Activated CD4-positive, alpha-beta memory T cell treated with anti-CD3 and anti-CD28 coated beads for 36 hours (primary cell): Measurements from ENCODE around the gene LHX3. TPM values are rescaled to one million over a fixed set of nuclear protein-coding genes. Genes with fewer than 3 reads are reported as not detected.

Experiments
- CTCF ChIA-PET: fragments of 350-600 bp; sonication (Branson Sonifier 250); formaldehyde crosslinking; loops from one replicate; lab custom pipeline; 2021; ENCODE audit warnings: antibody characterized with exemption, inconsistent platforms; lab: Charles Lee
- POLR2A ChIA-PET: fragments of 350-600 bp; sonication (Branson Sonifier 250); formaldehyde crosslinking; loops from one replicate; lab custom pipeline; 2021; ENCODE audit warnings: antibody characterized with exemption; lab: Charles Lee
- DNase-seq: peaks from one replicate; pipeline ENCODE4 v3.0.0-alpha.2; 2020
- H3K27ac Mint-ChIP-seq: one replicate; pipeline ENCODE4 v1.8.0; 2021; ENCODE audit warnings: mixed read lengths
- H3K27me3 Mint-ChIP-seq: one replicate; pipeline ENCODE4 v1.8.0; 2021; ENCODE audit warnings: mixed read lengths
- H3K36me3 Mint-ChIP-seq: one replicate; pipeline ENCODE4 v1.8.0; 2021; ENCODE audit warnings: mixed read lengths
- H3K4me1 Mint-ChIP-seq: one replicate; pipeline ENCODE4 v1.8.0; 2021; ENCODE audit warnings: low read depth, mixed read lengths
- H3K4me3 Mint-ChIP-seq: one replicate; pipeline ENCODE4 v1.8.0; 2021; ENCODE audit warnings: mild to moderate bottlenecking, mixed read lengths
- H3K9me3 Mint-ChIP-seq: one replicate; pipeline ENCODE4 v1.8.0; 2021; ENCODE audit warnings: mixed read lengths
- intact Hi-C: fragments of 100-400 bp; cut with micrococcal nuclease; formaldehyde crosslinking; loops from one replicate; pipeline ENCODE4 v1.15.1; 2023
- total RNA-seq, 2 experiments: library from RNA; stranded (reverse); gene quantifications; one replicate each; pipeline ENCODE4 v1.2.3, GENCODE V29; 2021

LHX3 gene
- total RNA-seq, 2 experiments from 2014 or later = not detected

DNA sequence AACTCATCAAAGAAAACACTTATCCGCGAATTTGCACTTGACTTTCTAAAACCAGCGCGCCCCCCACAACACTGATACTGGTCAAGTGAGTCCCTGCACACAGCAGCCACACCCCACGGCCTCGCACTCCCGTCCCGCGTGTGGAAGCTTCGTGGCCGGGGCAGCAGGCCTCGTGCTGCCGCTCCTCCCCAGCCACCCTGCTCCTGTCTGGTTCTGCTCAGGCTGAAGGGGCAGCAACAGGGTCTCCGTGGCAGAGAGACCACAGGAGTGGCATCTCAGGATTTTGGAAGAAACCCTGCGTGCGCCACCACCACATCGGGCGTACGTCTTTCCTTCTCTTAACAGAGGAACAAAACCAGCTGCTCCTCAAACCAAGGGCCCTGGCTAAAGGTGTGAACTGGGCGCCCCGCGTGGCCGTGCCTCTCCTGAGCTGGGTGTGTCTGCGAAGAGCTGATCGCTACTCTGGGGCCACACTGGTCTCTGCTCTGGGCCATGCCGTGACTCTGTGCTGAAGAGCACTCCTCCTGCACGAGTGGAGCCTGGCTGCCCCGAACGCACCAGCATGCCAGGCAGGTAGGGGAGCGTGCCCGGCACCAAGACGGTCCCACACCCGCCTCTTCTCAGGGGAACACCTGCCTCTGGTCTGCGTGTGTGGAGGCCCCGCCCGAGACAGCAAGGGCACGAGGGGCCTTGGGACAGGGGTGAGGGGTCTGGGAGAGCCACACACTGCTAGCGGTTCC lies 17.4 kb upstream of the LHX3 start:
- intact Hi-C loops = no loop called here
- Mint-ChIP-seq H3K36me3 (peaks cover 29% of the 10 kb centered on the region), H3K27ac (no peak overlapping the region), H3K9me3 (no peaks in the 10 kb centered on the region), H3K4me1 (peaks cover 19% of the 10 kb centered on the region), H3K4me3 (no peak overlapping the region), H3K27me3 (no peaks in the 10 kb centered on the region)
- no peak for DNase-seq
- POLR2A ChIA-PET = no interaction called here
- CTCF ChIA-PET = no interaction called here

- Mint-ChIP-seq H3K9me3 (no peaks in the 10 kb centered on the region), H3K4me3 (no peak overlapping the region), H3K36me3 (peaks cover 31% of the 10 kb centered on the region), H3K27me3 (no peaks in the 10 kb centered on the region), H3K27ac (peak overlapping the region; percentile 60), H3K4me1 (peaks cover 11% of the 10 kb centered on the region)
- intact Hi-C loops = no loop called here
- CTCF ChIA-PET = interaction anchor here (0.7 to 1.7 kb wide), 2 partner anchors 50 to 98 kb away, joined by 4 to 5 read pairs; no protein-coding TSS in a partner anchor
- POLR2A ChIA-PET = interaction anchor here (0.6 to 1.0 kb wide), 2 partner anchors 12 to 320 kb away, joined by 3 read pairs; no protein-coding TSS in a partner anchor
- peak; percentile 66 for DNase-seq
Observed at GRCh38 chr9:136220017-136220729, 15.2 kb upstream of the LHX3 start.

GRCh38 chr9:136219276-136219675 lies 14.3 kb upstream of the LHX3 start:
- Mint-ChIP-seq H3K4me1 (peaks cover 8% of the 10 kb centered on the region), H3K27ac (no peak overlapping the region), H3K27me3 (no peaks in the 10 kb centered on the region), H3K9me3 (no peaks in the 10 kb centered on the region), H3K36me3 (peaks cover 40% of the 10 kb centered on the region), H3K4me3 (no peak overlapping the region)
- ChIA-PET CTCF (interaction anchor here (0.7 to 1.7 kb wide), 2 partner anchors 49 to 97 kb away, joined by 4 to 5 read pairs; no protein-coding TSS in a partner anchor), POLR2A (interaction anchor here (0.6 to 1.0 kb wide), 2 partner anchors 11 to 321 kb away, joined by 3 read pairs; no protein-coding TSS in a partner anchor)
- DNase-seq = no peak
- intact Hi-C loops = no loop called here

DNA sequence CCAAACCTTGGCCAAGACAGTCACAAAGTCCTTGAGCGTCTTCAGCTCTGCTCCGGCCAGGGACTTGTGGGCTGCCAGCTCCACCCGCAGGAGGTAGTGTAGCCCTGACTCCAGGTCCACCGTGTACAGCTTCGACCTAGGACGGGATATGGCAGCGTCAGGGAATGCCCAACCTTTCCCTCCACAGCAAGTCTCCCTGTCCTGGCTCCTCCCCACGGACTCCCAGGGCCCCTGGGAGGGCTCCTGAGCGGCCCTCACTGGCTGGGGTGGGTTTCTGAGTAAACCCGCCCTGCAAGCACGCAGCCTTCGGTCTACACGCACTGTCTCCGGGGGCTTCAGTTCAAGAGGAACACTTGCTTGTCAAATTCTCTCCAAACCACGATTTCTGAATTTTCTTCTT lies 13.7 kb upstream of the LHX3 start:
- peaks cover 8% of the 10 kb centered on the region for H3K4me1 Mint-ChIP-seq
- H3K36me3 Mint-ChIP-seq = peaks cover 41% of the 10 kb centered on the region
- H3K9me3 Mint-ChIP-seq = no peaks in the 10 kb centered on the region
- intact Hi-C loops = no loop called here
- H3K27ac Mint-ChIP-seq = no peak overlapping the region
- ChIA-PET CTCF (interaction anchor here (1.2 to 1.7 kb wide), 2 partner anchors 48 to 96 kb away, joined by 4 read pairs; no protein-coding TSS in a partner anchor), POLR2A (no interaction called here)
- no peak for DNase-seq
- no peaks in the 10 kb centered on the region for H3K27me3 Mint-ChIP-seq
- H3K4me3 Mint-ChIP-seq = no peak overlapping the region

- ChIA-PET CTCF (interaction anchor here (1.2 to 1.3 kb wide), 3 partner anchors 8 to 65 kb away, joined by 4 to 5 read pairs (median 5); no protein-coding TSS in a partner anchor), POLR2A (no interaction called here)
- Mint-ChIP-seq H3K9me3 (no peaks in the 10 kb centered on the region), H3K4me1 (peaks cover 8% of the 10 kb centered on the region), H3K36me3 (peaks cover 41% of the 10 kb centered on the region), H3K27me3 (no peaks in the 10 kb centered on the region), H3K4me3 (no peak overlapping the region), H3K27ac (no peak overlapping the region)
- no peak for DNase-seq
- intact Hi-C loops = no loop called here
Observed at GRCh38 chr9:136218271-136218670, 13.3 kb upstream of the LHX3 start.

- H3K27ac Mint-ChIP-seq = no peak overlapping the region
- intact Hi-C loops = no loop called here
- peaks cover 42% of the 10 kb centered on the region for H3K36me3 Mint-ChIP-seq
- DNase-seq = no peak
- ChIA-PET POLR2A (no interaction called here), CTCF (interaction anchor here (1.3 kb wide), 2 partner anchors 9 to 67 kb away, joined by 5 read pairs; no protein-coding TSS in a partner anchor)
- H3K27me3 Mint-ChIP-seq = no peaks in the 10 kb centered on the region
- H3K4me1 Mint-ChIP-seq = peaks cover 8% of the 10 kb centered on the region
- H3K4me3 Mint-ChIP-seq = no peak overlapping the region
- no peaks in the 10 kb centered on the region for H3K9me3 Mint-ChIP-seq
Observed at GRCh38 chr9:136216541-136217244, 11.8 kb upstream of the LHX3 start.

DNA sequence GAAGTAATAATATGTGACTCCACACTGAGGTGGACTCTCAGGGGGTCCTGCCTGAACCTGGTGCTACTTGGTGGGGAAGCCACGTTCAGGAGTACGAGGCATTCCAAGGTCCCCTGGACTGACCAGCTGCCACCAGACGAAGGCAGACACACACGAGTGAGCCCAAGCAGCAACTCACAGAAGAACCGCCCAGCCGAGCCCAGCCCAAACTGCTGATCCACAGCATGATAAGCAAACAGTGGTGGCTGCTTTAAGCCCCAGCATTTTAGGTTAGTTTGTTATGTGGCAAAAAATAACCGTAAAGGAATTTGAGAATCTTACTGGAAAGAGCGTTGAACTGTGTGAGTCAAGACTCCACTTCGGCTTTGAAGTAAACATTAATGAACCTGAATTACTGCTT lies 8.8 kb upstream of the LHX3 start:
- Mint-ChIP-seq H3K27me3 (no peaks in the 10 kb centered on the region), H3K4me1 (no peaks in the 10 kb centered on the region), H3K4me3 (no peak overlapping the region), H3K27ac (no peak overlapping the region), H3K9me3 (no peaks in the 10 kb centered on the region), H3K36me3 (peaks cover 40% of the 10 kb centered on the region)
- no peak for DNase-seq
- intact Hi-C loops = no loop called here
- ChIA-PET POLR2A (no interaction called here), CTCF (no interaction called here)

DNA sequence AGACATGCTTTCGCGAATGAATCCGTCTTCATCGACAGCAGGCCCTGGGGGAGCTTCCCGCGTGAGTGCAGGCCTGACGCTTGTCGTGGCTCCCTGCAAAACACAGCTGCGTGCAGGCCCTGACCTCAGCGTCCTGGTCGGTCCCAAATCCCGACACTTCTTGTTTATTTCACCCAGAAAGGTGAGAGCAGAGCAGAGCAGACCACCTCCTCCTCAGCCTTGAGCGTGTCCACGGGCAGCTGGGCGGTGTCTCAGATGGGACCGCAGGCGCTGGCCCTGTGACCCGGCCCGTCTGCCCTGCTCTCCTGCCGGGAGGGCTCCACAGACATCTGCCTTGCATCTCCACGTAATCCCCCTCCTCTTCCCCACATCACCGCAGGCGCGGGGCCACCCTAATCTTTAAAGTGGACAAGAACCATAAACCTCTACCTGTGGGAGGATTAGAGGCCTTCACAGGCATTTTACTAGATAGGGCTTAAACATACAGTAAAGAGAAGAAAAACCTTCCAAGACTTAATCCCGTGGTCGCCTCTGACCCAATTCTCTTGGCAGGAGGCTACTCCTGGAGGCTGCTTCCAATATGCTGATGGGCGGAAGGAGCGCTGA lies 7.5 kb upstream of the LHX3 start:
- H3K9me3 Mint-ChIP-seq = no peaks in the 10 kb centered on the region
- no peak overlapping the region for H3K4me3 Mint-ChIP-seq
- ChIA-PET CTCF (no interaction called here), POLR2A (no interaction called here)
- DNase-seq = no peak
- H3K36me3 Mint-ChIP-seq = peaks cover 44% of the 10 kb centered on the region
- no peaks in the 10 kb centered on the region for H3K27me3 Mint-ChIP-seq
- no peaks in the 10 kb centered on the region for H3K4me1 Mint-ChIP-seq
- no peak overlapping the region for H3K27ac Mint-ChIP-seq
- intact Hi-C loops = no loop called here

GRCh38 chr9:136211441-136212344 lies 6.8 kb upstream of the LHX3 start:
- intact Hi-C loops = no loop called here
- H3K9me3 Mint-ChIP-seq = no peaks in the 10 kb centered on the region
- no peak overlapping the region for H3K27ac Mint-ChIP-seq
- DNase-seq = no peak
- no peaks in the 10 kb centered on the region for H3K27me3 Mint-ChIP-seq
- ChIA-PET POLR2A (no interaction called here), CTCF (no interaction called here)
- H3K4me3 Mint-ChIP-seq = no peak overlapping the region
- H3K36me3 Mint-ChIP-seq = peaks cover 46% of the 10 kb centered on the region
- no peaks in the 10 kb centered on the region for H3K4me1 Mint-ChIP-seq

DNA sequence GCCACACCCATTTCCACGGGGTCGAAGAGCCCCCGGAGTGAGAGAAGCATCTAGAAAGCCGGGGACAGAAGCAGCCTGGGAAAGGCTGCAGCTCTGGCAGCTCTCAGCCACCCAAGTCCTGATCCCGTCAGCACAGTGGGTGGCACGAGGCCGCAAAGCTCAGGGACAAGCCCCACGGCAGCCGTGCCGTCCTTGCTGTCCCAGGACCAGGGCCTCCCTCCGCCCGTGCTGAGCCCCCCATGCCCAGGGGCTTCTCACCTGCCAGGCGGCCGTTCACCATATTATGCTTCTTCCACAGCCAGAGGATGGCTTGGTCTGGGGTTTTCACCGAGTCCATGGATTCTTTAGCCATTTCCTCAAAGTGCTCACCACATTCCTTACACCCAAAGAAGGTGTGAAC lies 6.1 kb upstream of the LHX3 start:
- peaks cover 45% of the 10 kb centered on the region for H3K36me3 Mint-ChIP-seq
- no peak for DNase-seq
- intact Hi-C loops = no loop called here
- ChIA-PET POLR2A (no interaction called here), CTCF (no interaction called here)
- H3K9me3 Mint-ChIP-seq = no peaks in the 10 kb centered on the region
- no peaks in the 10 kb centered on the region for H3K4me1 Mint-ChIP-seq
- H3K27ac Mint-ChIP-seq = no peak overlapping the region
- H3K4me3 Mint-ChIP-seq = no peak overlapping the region
- H3K27me3 Mint-ChIP-seq = peaks cover 1% of the 10 kb centered on the region

- Mint-ChIP-seq H3K9me3 (no peaks in the 10 kb centered on the region), H3K4me1 (no peaks in the 10 kb centered on the region), H3K36me3 (peaks cover 39% of the 10 kb centered on the region), H3K27ac (no peak overlapping the region), H3K27me3 (peaks cover 2% of the 10 kb centered on the region), H3K4me3 (no peak overlapping the region)
- no peak for DNase-seq
- intact Hi-C loops = no loop called here
- CTCF ChIA-PET = no interaction called here
- POLR2A ChIA-PET = no interaction called here
Observed at GRCh38 chr9:136210276-136210675, 5.3 kb upstream of the LHX3 start.
